ENCODE measurements around the gene SMCO4.

GRCh38 chr11:93477684-93478234, 65.4 kb downstream of the SMCO4 start:
- no peak for TF ChIP-seq CTCF (IDR thresholded peaks at IDR 0.05 in 4 of 5, conservative IDR thresholded peaks at IDR 0.05 in 1 of 5)
- TF ChIP-seq POLR2A (IDR thresholded peaks at IDR 0.05): no peak
